Activated CD4-positive, alpha-beta T cell treated with anti-CD3 and anti-CD28 coated beads for 36 hours (primary cell): Measurements from ENCODE around the gene ISOC2. TPM values are rescaled to one million over a fixed set of nuclear protein-coding genes. Genes with fewer than 3 reads are reported as not detected.

ENCODE experiments used
- ATAC-seq: fragments of 200-7000 bp; cut with Tn5 transposase; one replicate; pipeline ENCODE4 v1.10.0; 2021; ENCODE audit warnings: mild to moderate bottlenecking, moderate library complexity
- CTCF ChIA-PET: fragments of 350-600 bp; sonication (Branson Sonifier 250); formaldehyde crosslinking; loops from one replicate; lab custom pipeline; 2021; ENCODE audit warnings: antibody characterized with exemption; lab: Charles Lee
- POLR2A ChIA-PET: fragments of 350-600 bp; sonication (Branson Sonifier 250); formaldehyde crosslinking; loops from one replicate; lab custom pipeline; 2021; ENCODE audit warnings: antibody characterized with exemption, inconsistent platforms; lab: Charles Lee
- DNase-seq: peaks from one replicate; pipeline ENCODE4 v3.0.0-alpha.2; 2020
- H3K27ac Mint-ChIP-seq: one replicate; pipeline ENCODE4 v1.8.0; 2021; ENCODE audit warnings: mixed read lengths
- H3K27me3 Mint-ChIP-seq: one replicate; pipeline ENCODE4 v1.8.0; 2021; ENCODE audit warnings: mixed read lengths
- H3K36me3 Mint-ChIP-seq: one replicate; pipeline ENCODE4 v1.8.0; 2021; ENCODE audit warnings: low read depth, mixed read lengths
- H3K4me1 Mint-ChIP-seq: one replicate; pipeline ENCODE4 v1.8.0; 2021; ENCODE audit warnings: mixed read lengths
- H3K4me3 Mint-ChIP-seq: one replicate; pipeline ENCODE4 v1.8.0; 2021; ENCODE audit warnings: mild to moderate bottlenecking, moderate library complexity, mixed read lengths
- H3K9me3 Mint-ChIP-seq: one replicate; pipeline ENCODE4 v1.8.0; 2021; ENCODE audit warnings: low read depth, mixed read lengths
- intact Hi-C, 2 experiments: fragments of 100-400 bp; cut with DNase I in 1 of 2; cut with micrococcal nuclease in 1 of 2; formaldehyde crosslinking; loops; one replicate each; pipeline versions ENCODE4 v1.14.2 to v1.15.1; 2022 to 2024; cut with DNase I, micrococcal nuclease
- total RNA-seq, 2 experiments: library from RNA; stranded (reverse); gene quantifications; one replicate each; pipeline ENCODE4 v1.2.3, GENCODE V29; 2021

ISOC2 gene
- total RNA-seq, 2 experiments from 2014 or later: 24.3 to 28.0 TPM

- ATAC-seq (no peak), DNase-seq (no peak)
- no peaks in the 10 kb centered on the region for H3K9me3 Mint-ChIP-seq
- H3K36me3 Mint-ChIP-seq: no peaks in the 10 kb centered on the region
- intact Hi-C loops: no loop called here
- H3K4me1 Mint-ChIP-seq: peaks cover 14% of the 10 kb centered on the region
- peaks cover 2% of the 10 kb centered on the region for H3K27me3 Mint-ChIP-seq
- no peak overlapping the region for H3K27ac Mint-ChIP-seq
- ChIA-PET POLR2A (no interaction called here), CTCF (interaction anchor here (1.6 kb wide), 1 partner anchor 14 kb away, joined by 4 read pairs; no protein-coding TSS in a partner anchor)
- no peak overlapping the region for H3K4me3 Mint-ChIP-seq
These were observed 28.5 kb upstream of the ISOC2 start for GRCh38 chr19:55489711-55490477.

- Mint-ChIP-seq H3K27ac (no peak overlapping the region), H3K36me3 (no peaks in the 10 kb centered on the region), H3K4me3 (no peak overlapping the region), H3K9me3 (no peaks in the 10 kb centered on the region), H3K27me3 (peaks cover 2% of the 10 kb centered on the region), H3K4me1 (peaks cover 18% of the 10 kb centered on the region)
- CTCF ChIA-PET: interaction anchor here (1.6 kb wide), 1 partner anchor 15 kb away, joined by 4 read pairs; no protein-coding TSS in a partner anchor
- POLR2A ChIA-PET: no interaction called here
- intact Hi-C loops: no loop called here
- DNase-seq: no peak
- ATAC-seq: no peak
These were observed 27.7 kb upstream of the ISOC2 start for GRCh38 chr19:55488986-55489710.

- POLR2A ChIA-PET: no interaction called here
These were observed 26.7 kb upstream of the ISOC2 start, which contains the start of gene SSC5D for GRCh38 chr19:55487924-55488687. SSC5D (plus strand) TSS chr19:55488436; CDS start chr19:55488590, 154 bp downstream.

GRCh38 chr19:55486971-55487923, 25.8 kb upstream of the ISOC2 start:
- peak; percentile 86 for DNase-seq
- CTCF ChIA-PET: interaction anchor here (0.6 to 1.2 kb wide), 5 partner anchors 16 to 315 kb away, joined by 3 read pairs; partner anchors contain the start of gene ISOC2
- no peaks in the 10 kb centered on the region for H3K36me3 Mint-ChIP-seq
- peak; percentile 63 for ATAC-seq
- H3K9me3 Mint-ChIP-seq: no peaks in the 10 kb centered on the region
- H3K27me3 Mint-ChIP-seq: no peaks in the 10 kb centered on the region
- peaks cover 18% of the 10 kb centered on the region for H3K4me1 Mint-ChIP-seq
- peak overlapping the region; percentile 76 for H3K27ac Mint-ChIP-seq
- intact Hi-C loops: no loop called here
- H3K4me3 Mint-ChIP-seq: peak overlapping the region; percentile 21
- POLR2A ChIA-PET: no interaction called here

More at GRCh38 chr19:55487924-55488687, 26.7 kb upstream of the ISOC2 start, which contains the start of gene SSC5D:
- Mint-ChIP-seq H3K27ac (peak within 1 kb of the TSS; percentile 76), H3K4me1 (peaks cover 18% of the 10 kb centered on the region), H3K4me3 (peak within 1 kb of the TSS; percentile 21), H3K27me3 (peaks cover 2% of the 10 kb centered on the region), H3K9me3 (no peaks in the 10 kb centered on the region), H3K36me3 (no peaks in the 10 kb centered on the region)
- CTCF ChIA-PET: interaction anchor here (1.1 to 1.2 kb wide), 3 partner anchors 16 to 27 kb away, joined by 3 read pairs; partner anchors contain the start of gene ISOC2
- intact Hi-C loops: no loop called here
- no peak for DNase-seq
- ATAC-seq: no peak

GRCh38 chr19:55486043-55486970, 24.9 kb upstream of the ISOC2 start:
- H3K9me3 Mint-ChIP-seq: no peaks in the 10 kb centered on the region
- ChIA-PET POLR2A (interaction anchor here (0.5 to 0.8 kb wide), 2 partner anchors 11 to 1898 kb away, joined by 3 to 6 read pairs; no protein-coding TSS in a partner anchor), CTCF (interaction anchor here (0.7 to 1.6 kb wide), 6 partner anchors 12 to 149 kb away, joined by 3 to 5 read pairs (median 3); partner anchors contain the start of gene ISOC2)
- peak overlapping the region; percentile 60 for H3K27ac Mint-ChIP-seq
- no peaks in the 10 kb centered on the region for H3K27me3 Mint-ChIP-seq
- ATAC-seq (no peak), DNase-seq (no peak)
- intact Hi-C loops: no loop called here
- no peaks in the 10 kb centered on the region for H3K36me3 Mint-ChIP-seq
- H3K4me3 Mint-ChIP-seq: peak overlapping the region; percentile 75
- H3K4me1 Mint-ChIP-seq: peaks cover 18% of the 10 kb centered on the region

GRCh38 chr19:55485439-55486011, 24.1 kb upstream of the ISOC2 start:
- H3K27me3 Mint-ChIP-seq: no peaks in the 10 kb centered on the region
- peaks cover 18% of the 10 kb centered on the region for H3K4me1 Mint-ChIP-seq
- ChIA-PET CTCF (interaction anchor here (0.6 to 1.6 kb wide), 7 partner anchors 11 to 169 kb away, joined by 3 to 6 read pairs (median 3); no protein-coding TSS in a partner anchor), POLR2A (interaction anchor here (0.5 to 1.2 kb wide), 5 partner anchors 9 to 1899 kb away, joined by 3 to 6 read pairs (median 3); partner anchors contain the start of genes KMT5C and ZNF628)
- ATAC-seq (no peak), DNase-seq (no peak)
- peak overlapping the region; percentile 75 for H3K4me3 Mint-ChIP-seq
- intact Hi-C loops: loop anchor here in 1 of 2 experiments (1.0 kb wide), 2 partner anchors 24 to 100 kb away; partner anchors contain the start of genes ISOC2 and RPL28
- no peaks in the 10 kb centered on the region for H3K36me3 Mint-ChIP-seq
- peak overlapping the region; percentile 78 for H3K27ac Mint-ChIP-seq
- H3K9me3 Mint-ChIP-seq: no peaks in the 10 kb centered on the region

- intact Hi-C loops: loop anchor here in 1 of 2 experiments (1.0 kb wide), 2 partner anchors 24 to 100 kb away; partner anchors contain the start of genes ISOC2 and RPL28
- H3K27me3 Mint-ChIP-seq: no peaks in the 10 kb centered on the region
- H3K9me3 Mint-ChIP-seq: no peaks in the 10 kb centered on the region
- DNase-seq: peak; percentile 75
- H3K4me3 Mint-ChIP-seq: peak within 1 kb of the TSS; percentile 75
- H3K27ac Mint-ChIP-seq: peak within 1 kb of the TSS; percentile 78
- H3K4me1 Mint-ChIP-seq: peaks cover 21% of the 10 kb centered on the region
- POLR2A ChIA-PET: interaction anchor here (0.7 to 1.2 kb wide), 3 partner anchors 8 to 145 kb away, joined by 3 to 4 read pairs (median 3); partner anchors contain the start of genes KMT5C and ZNF628
- CTCF ChIA-PET: interaction anchor here (0.6 to 1.6 kb wide), 7 partner anchors 10 to 170 kb away, joined by 3 to 6 read pairs (median 3); no protein-coding TSS in a partner anchor
- no peaks in the 10 kb centered on the region for H3K36me3 Mint-ChIP-seq
- ATAC-seq: peak; percentile 74
These were observed 23.4 kb upstream of the ISOC2 start, which contains the start of gene NAT14 for GRCh38 chr19:55484593-55485438. NAT14 (plus strand) TSS chr19:55485188; CDS start chr19:55485709, 521 bp downstream.
